MCF 10A (cell line): ENCODE measurements around the gene ZGPAT. TPM values are rescaled to one million over a fixed set of nuclear protein-coding genes. Genes with fewer than 3 reads are reported as not detected.

Source experiments
- BruUV-seq: library from RNA; stranded (reverse); fragments of 400-500 nt; replicated peaks from 2 replicates; lab custom pipeline; 2021; lab: Mats Ljungman, UMichigan
- CTCF ChIA-PET: fragments of 300-600 bp; sonication (Branson Sonifier 250); formaldehyde crosslinking; extraction: SDS; loops from one replicate; lab custom pipeline; 2021; ENCODE audit warnings: antibody characterized with exemption, inconsistent platforms; lab: Yijun Ruan, JAX
- POLR2A ChIA-PET: fragments of 300-600, 350-650 bp; sonication (Branson Sonifier 250); formaldehyde crosslinking; extraction: SDS; loops from one replicate; lab custom pipeline; 2020; ENCODE audit warnings: antibody characterized with exemption, inconsistent platforms; lab: Yijun Ruan, JAX
- DNase-seq: peaks from one replicate; pipeline ENCODE4 v3.0.0-alpha.2; 2018; ENCODE audit not compliant: unreplicated experiment
- H3K27ac Mint-ChIP-seq: one replicate; pipeline ENCODE4 v1.8.0; 2022; ENCODE audit warnings: mild to moderate bottlenecking, low read depth, mixed read lengths; ENCODE audit not compliant: unreplicated experiment
- H3K27me3 Mint-ChIP-seq: one replicate; pipeline ENCODE4 v1.8.0; 2022; ENCODE audit warnings: mixed read lengths; ENCODE audit not compliant: insufficient read depth, unreplicated experiment
- H3K36me3 Mint-ChIP-seq: one replicate; pipeline ENCODE4 v1.8.0; 2022; ENCODE audit warnings: mild to moderate bottlenecking, moderate library complexity, mixed read lengths; ENCODE audit not compliant: insufficient read depth, unreplicated experiment
- H3K4me1 Mint-ChIP-seq: one replicate; pipeline ENCODE4 v1.8.0; 2022; ENCODE audit warnings: mixed read lengths; ENCODE audit not compliant: insufficient read depth, unreplicated experiment
- H3K4me3 Mint-ChIP-seq: one replicate; pipeline ENCODE4 v1.8.0; 2022; ENCODE audit warnings: mild to moderate bottlenecking, moderate library complexity, mixed read lengths; ENCODE audit not compliant: unreplicated experiment
- H3K9me3 Mint-ChIP-seq: one replicate; pipeline ENCODE4 v1.8.0; 2022; ENCODE audit warnings: mixed read lengths; ENCODE audit not compliant: unreplicated experiment
- CTCF ChIP-seq: fragments of 200-600 bp; IDR thresholded peaks from one replicate; pipeline ENCODE4 v1.8.0; 2022; ENCODE audit warnings: antibody characterized with exemption, mild to moderate bottlenecking; ENCODE audit not compliant: unreplicated experiment
- intact Hi-C: fragments of 100-400 bp; cut with micrococcal nuclease; formaldehyde crosslinking; loops from 2 replicates; pipeline ENCODE4 v1.14.1; 2022
- total RNA-seq: library from RNA; stranded (reverse); gene quantifications from 2 replicates; pipeline ENCODE4 v1.2.3, GENCODE V29; 2022

ZGPAT gene
- total RNA-seq, 1 experiment from 2014 or later: 19.5 TPM

- Mint-ChIP-seq H3K4me1 (peaks cover 9% of the 10 kb centered on the region), H3K27me3 (no peaks in the 10 kb centered on the region), H3K9me3 (no peaks in the 10 kb centered on the region), H3K27ac (no peak overlapping the region), H3K36me3 (peaks cover 32% of the 10 kb centered on the region), H3K4me3 (no peak overlapping the region)
- ChIA-PET POLR2A (interaction anchor here (0.5 to 2.0 kb wide), 6 partner anchors 11 to 867 kb away, joined by 3 to 14 read pairs (median 4); partner anchors contain the start of genes RTEL1 and TPD52L2), CTCF (interaction anchor here (1.2 kb wide), 1 partner anchor 72 kb away, joined by 3 read pairs; no protein-coding TSS in a partner anchor)
- intact Hi-C loops: no loop called here
- DNase-seq: no peak
- no TSS peak for BruUV-seq
- no peak for TF ChIP-seq CTCF
Observed at GRCh38 chr20:63687419-63688178, 20.2 kb upstream of the ZGPAT start.

- Mint-ChIP-seq H3K4me1 (peaks cover 7% of the 10 kb centered on the region), H3K9me3 (no peaks in the 10 kb centered on the region), H3K4me3 (no peak overlapping the region), H3K27me3 (no peaks in the 10 kb centered on the region), H3K27ac (no peak overlapping the region), H3K36me3 (peaks cover 36% of the 10 kb centered on the region)
- intact Hi-C loops: no loop called here
- no peak for DNase-seq
- ChIA-PET POLR2A (interaction anchor here (0.7 to 2.0 kb wide), 4 partner anchors 10 to 868 kb away, joined by 3 to 14 read pairs (median 3); partner anchors contain the start of gene TPD52L2), CTCF (interaction anchor here (0.7 kb wide), 1 partner anchor 20 kb away, joined by 3 read pairs; no protein-coding TSS in a partner anchor)
- no TSS peak for BruUV-seq
- TF ChIP-seq CTCF: no peak
Observed at GRCh38 chr20:63688228-63689045, 19.4 kb upstream of the ZGPAT start.

- H3K36me3 Mint-ChIP-seq: peaks cover 37% of the 10 kb centered on the region
- CTCF ChIA-PET: interaction anchor here (0.7 kb wide), 1 partner anchor 21 kb away, joined by 3 read pairs; no protein-coding TSS in a partner anchor
Observed at GRCh38 chr20:63689046-63690002, 18.5 kb upstream of the ZGPAT start.

More at GRCh38 chr20:63689046-63690002, 18.5 kb upstream of the ZGPAT start:
- intact Hi-C loops: no loop called here
- Mint-ChIP-seq H3K4me3 (no peak overlapping the region), H3K27ac (no peak overlapping the region), H3K9me3 (no peaks in the 10 kb centered on the region), H3K27me3 (no peaks in the 10 kb centered on the region), H3K4me1 (peaks cover 7% of the 10 kb centered on the region)
- no peak for DNase-seq
- POLR2A ChIA-PET: interaction anchor here (1.0 kb wide), 1 partner anchor 10 kb away, joined by 3 read pairs; no protein-coding TSS in a partner anchor
- TF ChIP-seq CTCF: no peak
- BruUV-seq: no TSS peak
